Measurements from ENCODE around the gene TTC24.
A peak's percentile ranks its signal among the peaks of the same experiment; 100 is the strongest.
"Not testable (repeated sequence)": the region's sequence is repeated elsewhere in the genome, so short reads cannot be mapped to it uniquely, and the experiment has no call there.

The TTC24 gene

GRCh38 chr1:156608981-156609380 lies 29.5 kb downstream of the TTC24 start:
- peak; percentile 33 for DNase-seq (ENCODE audit: low read depth)

GRCh38 chr1:156610072-156610471 lies 30.5 kb downstream of the TTC24 start:
- DNase-seq (ENCODE audit: low read depth): not testable (repeated sequence)

- no peak for DNase-seq (ENCODE audit: low read depth)
Measured at GRCh38 chr1:156612666-156613065, 33.1 kb downstream of the TTC24 start.

GRCh38 chr1:156615946-156616345 lies 36.4 kb downstream of the TTC24 start:
- DNase-seq (ENCODE audit: low read depth): no peak

- no peak for DNase-seq (ENCODE audit: low read depth)
Measured at GRCh38 chr1:156616463-156616862, 36.9 kb downstream of the TTC24 start.

- DNase-seq (ENCODE audit: low read depth): no peak
Measured at GRCh38 chr1:156618853-156619581, 39.5 kb downstream of the TTC24 start, which contains the start of gene HAPLN2. Gene HAPLN2, plus strand, starts transcription at chr1:156619415. Its CDS starts 4,076 bp downstream, at chr1:156623491.

GRCh38 chr1:156619582-156619955 lies 40.0 kb downstream of the TTC24 start:
- no peak for DNase-seq (ENCODE audit: low read depth)

GRCh38 chr1:156622581-156623297 lies 43.2 kb downstream of the TTC24 start:
- DNase-seq (ENCODE audit: low read depth): no peak

GRCh38 chr1:156623946-156624813 lies 44.7 kb downstream of the TTC24 start:
- DNase-seq (ENCODE audit: low read depth): no peak

- DNase-seq (ENCODE audit: low read depth): no peak
Measured at GRCh38 chr1:156624814-156625435, 45.4 kb downstream of the TTC24 start.

GRCh38 chr1:156625436-156626078 lies 46.0 kb downstream of the TTC24 start:
- peak; percentile 53 for DNase-seq (ENCODE audit: low read depth)

GRCh38 chr1:156626079-156626438 lies 46.5 kb downstream of the TTC24 start:
- no peak for DNase-seq (ENCODE audit: low read depth)

GRCh38 chr1:156627313-156627880 lies 47.9 kb downstream of the TTC24 start:
- DNase-seq (ENCODE audit: low read depth): no peak

- no peak for DNase-seq (ENCODE audit: low read depth)
Measured at GRCh38 chr1:156629823-156630449, 50.4 kb downstream of the TTC24 start.

- DNase-seq (ENCODE audit: low read depth): not testable (repeated sequence)
Measured at GRCh38 chr1:156631152-156631551, 51.6 kb downstream of the TTC24 start.

GRCh38 chr1:156632355-156632754 lies 52.8 kb downstream of the TTC24 start:
- no peak for DNase-seq (ENCODE audit: low read depth)

Measured in activated T-helper 1 cell treated with Interleukin-2 at 50 U/mL for 16 hours (primary cell).